IMR-90 (cell line): ENCODE measurements around the gene HCN2. TPM values are rescaled to one million over a fixed set of nuclear protein-coding genes. Genes with fewer than 3 reads are reported as not detected.
"Not testable (repeated sequence)": the region's sequence is repeated elsewhere in the genome, so short reads cannot be mapped to it uniquely, and the experiment has no call there.

ENCODE experiments used
- ATAC-seq: fragments of 200-7000 bp; cut with Tn5 transposase; 2 replicates; pipeline ENCODE4 v1.9.1; 2020; ENCODE audit warnings: low read depth, mild to moderate bottlenecking, moderate library complexity
- BruUV-seq: library from RNA; stranded (reverse); fragments of 400-500 nt; replicated peaks from 2 replicates; lab custom pipeline; 2021; lab: Mats Ljungman, UMichigan
- CTCF ChIA-PET: fragments of 300-600 bp; formaldehyde crosslinking; extraction: SDS; loops from one replicate; lab custom pipeline; 2021; ENCODE audit warnings: antibody characterized with exemption; lab: Yijun Ruan, JAX
- POLR2A ChIA-PET: fragments of 300-600 bp; sonication (Branson Sonifier 250); formaldehyde crosslinking; loops from one replicate; lab custom pipeline; 2022; ENCODE audit warnings: antibody characterized with exemption; ENCODE audit not compliant: unreplicated experiment; lab: Charles Lee
- DNase-seq: peaks from one replicate; pipeline ENCODE4 v3.0.0; 2013
- H2AFZ ChIP-seq: replicated peaks from 2 replicates; pipeline ENCODE3; 2013; ENCODE audit warnings: low read length, mild to moderate bottlenecking; ENCODE audit not compliant: poor library complexity
- H2AK5ac ChIP-seq: 2 replicates; pipeline ENCODE4 v1.6.1; 2013; ENCODE audit warnings: low read depth, low read length, inconsistent platforms
- H2AK9ac ChIP-seq: replicated peaks from 2 replicates; pipeline ENCODE3; 2013; ENCODE audit warnings: mild to moderate bottlenecking, low read depth, low read length, moderate library complexity; ENCODE audit not compliant: poor library complexity
- H2BK120ac ChIP-seq: 2 replicates; pipeline ENCODE4 v1.6.1; 2013; ENCODE audit warnings: low read depth, low read length, inconsistent platforms
- H2BK15ac ChIP-seq: 3 replicates; pipeline ENCODE4 v1.6.1; 2013; ENCODE audit warnings: low read depth, low read length, inconsistent platforms
- H2BK20ac ChIP-seq: 2 replicates; pipeline ENCODE4 v1.6.1; 2013; ENCODE audit warnings: low read depth, mild to moderate bottlenecking, inconsistent platforms, low read length, moderate library complexity
- H2BK5ac ChIP-seq: 2 replicates; pipeline ENCODE4 v1.6.1; 2013; ENCODE audit warnings: mild to moderate bottlenecking, low read depth, low read length, inconsistent platforms; ENCODE audit not compliant: poor library complexity, severe bottlenecking
- H3K14ac ChIP-seq: replicated peaks from 2 replicates; pipeline ENCODE4 v1.6.1; 2013; ENCODE audit warnings: low read depth, low read length, inconsistent platforms
- H3K18ac ChIP-seq: 2 replicates; pipeline ENCODE4 v1.6.1; 2013; ENCODE audit warnings: low read depth, low read length, control low read depth
- H3K23ac ChIP-seq: 2 replicates; pipeline ENCODE4 v1.6.1; 2013; ENCODE audit warnings: low read depth, low read length, inconsistent platforms
- H3K27ac ChIP-seq: 2 replicates; pipeline ENCODE4 v1.5.1; 2013; ENCODE audit warnings: mild to moderate bottlenecking, control low read depth, low read length; ENCODE audit not compliant: insufficient read depth
- H3K27me3 ChIP-seq: 2 replicates; pipeline ENCODE4 v1.6.1; 2013; ENCODE audit warnings: low read length; ENCODE audit not compliant: control insufficient read depth, insufficient read depth
- H3K36me3 ChIP-seq: 2 replicates; pipeline ENCODE4 v1.6.1; 2013; ENCODE audit warnings: low read length, mixed read lengths; ENCODE audit not compliant: control insufficient read depth, insufficient read depth
- H3K4ac ChIP-seq: 2 replicates; pipeline ENCODE4 v1.6.1; 2013; ENCODE audit warnings: low read depth, low read length, inconsistent platforms
- H3K4me1 ChIP-seq: 2 replicates; pipeline ENCODE4 v1.6.1; 2013; ENCODE audit warnings: low read length, mixed read lengths; ENCODE audit not compliant: control insufficient read depth, insufficient read depth
- H3K4me2 ChIP-seq: 2 replicates; pipeline ENCODE4 v1.6.1; 2013; ENCODE audit warnings: low read depth, mild to moderate bottlenecking, control low read depth, low read length, moderate library complexity
- H3K4me3 ChIP-seq: 2 replicates; pipeline ENCODE4 v1.5.1; 2013; ENCODE audit warnings: low read depth, mild to moderate bottlenecking, control low read depth, low read length, moderate library complexity; ENCODE audit not compliant: insufficient read depth
- H3K56ac ChIP-seq: 2 replicates; pipeline ENCODE4 v1.6.1; 2013; ENCODE audit warnings: low read length, inconsistent platforms; ENCODE audit not compliant: insufficient read depth; ENCODE audit errors: extremely low read depth
- H3K79me1 ChIP-seq, 2 experiments: 2 replicates each; pipeline ENCODE4 v1.6.1; 2013; ENCODE audit warnings: low read length in 2 of 2, inconsistent platforms in 1 of 2, low read depth in 1 of 2
- H3K9ac ChIP-seq: 2 replicates; pipeline ENCODE4 v1.6.1; 2013; ENCODE audit warnings: low read depth, low read length, control low read depth
- H3K9me1 ChIP-seq: 2 replicates; pipeline ENCODE4 v1.6.1; 2013; ENCODE audit warnings: low read length, inconsistent platforms; ENCODE audit not compliant: insufficient read depth
- H3K9me3 ChIP-seq: 2 replicates; pipeline ENCODE4 v1.6.1; 2013; ENCODE audit warnings: low read length; ENCODE audit not compliant: control insufficient read depth, insufficient read depth
- H4K20me1 ChIP-seq: 2 replicates; pipeline ENCODE4 v1.6.1; 2013; ENCODE audit warnings: low read length, inconsistent platforms; ENCODE audit not compliant: insufficient read depth
- H4K5ac ChIP-seq: 2 replicates; pipeline ENCODE4 v1.6.1; 2013; ENCODE audit warnings: mild to moderate bottlenecking, low read depth, low read length, control low read depth
- H4K8ac ChIP-seq, 2 experiments: 2 replicates each; pipeline ENCODE4 v1.6.1; 2013; ENCODE audit warnings: low read depth in 2 of 2, low read length in 2 of 2, control low read depth in 1 of 2, inconsistent platforms in 1 of 2
- H4K91ac ChIP-seq: 2 replicates; pipeline ENCODE4 v1.6.1; 2013; ENCODE audit warnings: low read depth, low read length, inconsistent platforms; ENCODE audit not compliant: insufficient read depth
- WGBS, 2 experiments: methylation state at CpG; one replicate each; pipeline versions ENCODE4 v1.1.5 to v1.1.7; 2013; ENCODE audit warnings: missing lambda C conversion rate in 2 of 2; ENCODE audit not compliant: insufficient read length in 1 of 2; ENCODE audit errors: extremely low coverage in 2 of 2; 5-methylcytosine and 5-hydroxymethylcytosine counted together
- dilution Hi-C: fragments of 300-500 bp; cut with HindIII; formaldehyde crosslinking; loops from one replicate; pipeline ENCODE4 v1.14.3; 2018; ENCODE audit warnings: low sequenced_read_pairs; ENCODE audit not compliant: unreplicated experiment
- in situ Hi-C: fragments of 300-500 bp; cut with MboI; formaldehyde crosslinking; loops from 3 replicates; pipeline ENCODE4 v1.14.3; 2019; ENCODE audit warnings: low sequenced_read_pairs, inconsistent platforms, mixed read lengths
- intact Hi-C: fragments of 100-400 bp; cut with micrococcal nuclease; formaldehyde crosslinking; loops from 2 replicates; pipeline ENCODE4 v1.10.0; 2022
- polyA plus RNA-seq, 3 experiments: library from polyadenylated mRNA; depleted of rRNA; stranded (reverse); fragments of >200 nt; gene quantifications; 2 replicates each; pipeline ENCODE4 v1.2.3, GENCODE V29; 2012; ENCODE audit warnings: low replicate concordance in 1 of 3
- total RNA-seq: library from RNA; depleted of rRNA; stranded (reverse); fragments of >200 nt; gene quantifications from 2 replicates; pipeline ENCODE4 v1.2.3, GENCODE V29; 2012
- TF ChIP-seq, protein P1 (sequence below): fragments of 150-350 bp; IDR thresholded peaks from 2 replicates; pipeline ENCODE4 v1.6.1; 2016; ENCODE audit warnings: low read depth, mild to moderate bottlenecking, low read length, moderate library complexity, borderline replicate concordance

The HCN2 gene
- total and polyA plus RNA-seq, 2 of the 4 experiments (the other 2 are of a cell fraction), result 0.72 to 2.6 TPM

- TF ChIP-seq, protein P1, sequence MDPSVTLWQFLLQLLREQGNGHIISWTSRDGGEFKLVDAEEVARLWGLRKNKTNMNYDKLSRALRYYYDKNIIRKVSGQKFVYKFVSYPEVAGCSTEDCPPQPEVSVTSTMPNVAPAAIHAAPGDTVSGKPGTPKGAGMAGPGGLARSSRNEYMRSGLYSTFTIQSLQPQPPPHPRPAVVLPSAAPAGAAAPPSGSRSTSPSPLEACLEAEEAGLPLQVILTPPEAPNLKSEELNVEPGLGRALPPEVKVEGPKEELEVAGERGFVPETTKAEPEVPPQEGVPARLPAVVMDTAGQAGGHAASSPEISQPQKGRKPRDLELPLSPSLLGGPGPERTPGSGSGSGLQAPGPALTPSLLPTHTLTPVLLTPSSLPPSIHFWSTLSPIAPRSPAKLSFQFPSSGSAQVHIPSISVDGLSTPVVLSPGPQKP, result no peak
These were observed 13.0 kb downstream of the HCN2 start (continued) for GRCh38 chr19:602391-603301.

DNA sequence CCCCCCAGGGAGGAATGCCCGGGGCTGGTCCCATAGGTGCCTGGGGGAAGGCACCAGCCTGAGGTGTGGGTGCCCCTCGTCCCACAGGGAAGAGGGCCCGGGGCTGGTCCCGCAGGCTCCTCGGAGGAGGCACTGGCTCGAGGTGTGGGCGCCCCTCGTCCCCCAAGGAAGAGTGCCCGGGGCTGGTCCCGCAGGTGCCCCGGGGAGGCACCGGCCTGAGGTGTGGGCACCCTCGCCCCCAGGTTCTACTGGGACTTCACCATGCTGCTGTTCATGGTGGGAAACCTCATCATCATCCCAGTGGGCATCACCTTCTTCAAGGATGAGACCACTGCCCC is 13.6 kb downstream of the HCN2 start:
- H3K56ac ChIP-seq, H2BK20ac ChIP-seq, H2AFZ ChIP-seq, H3K4ac ChIP-seq, H4K5ac ChIP-seq, H3K14ac ChIP-seq, in situ Hi-C loops, H2BK120ac ChIP-seq, H3K9me3 ChIP-seq, H3K79me1 ChIP-seq, CTCF ChIA-PET, H3K9ac ChIP-seq, H2BK5ac ChIP-seq, H3K9me1 ChIP-seq, H2AK5ac ChIP-seq, ATAC-seq, H3K18ac ChIP-seq, H4K20me1 ChIP-seq, H4K8ac ChIP-seq, H3K23ac ChIP-seq, H3K27me3 ChIP-seq, H3K4me2 ChIP-seq, H2BK15ac ChIP-seq, DNase-seq, H2AK9ac ChIP-seq, H3K27ac ChIP-seq, intact Hi-C loops, H3K4me1 ChIP-seq, dilution Hi-C loops, POLR2A ChIA-PET, H4K91ac ChIP-seq, BruUV-seq, H3K36me3 ChIP-seq, H3K4me3 ChIP-seq: not testable (repeated sequence)
- no CpG with 5 or more reads among the region's 13 CpGs for WGBS, 2 experiments

GRCh38 chr19:603779-604178 is 14.1 kb downstream of the HCN2 start:
- H3K4me2 ChIP-seq, H2AK9ac ChIP-seq, H3K4ac ChIP-seq, H2AK5ac ChIP-seq, H3K18ac ChIP-seq, H4K8ac ChIP-seq, H3K9me1 ChIP-seq, in situ Hi-C loops, H4K20me1 ChIP-seq, CTCF ChIA-PET, H2BK15ac ChIP-seq, H3K79me1 ChIP-seq, H3K27me3 ChIP-seq, H2BK5ac ChIP-seq, H4K91ac ChIP-seq, H3K14ac ChIP-seq, dilution Hi-C loops, H3K4me1 ChIP-seq, H3K56ac ChIP-seq, H3K23ac ChIP-seq, H4K5ac ChIP-seq, H3K9me3 ChIP-seq, H2BK20ac ChIP-seq, H2AFZ ChIP-seq, POLR2A ChIA-PET, H3K4me3 ChIP-seq, DNase-seq, H2BK120ac ChIP-seq, H3K36me3 ChIP-seq, BruUV-seq, H3K9ac ChIP-seq, intact Hi-C loops, H3K27ac ChIP-seq: not testable (repeated sequence)
- ATAC-seq, result peak; percentile 14; the same call in 1 of the 2 replicates
- 94% methylated on average over 7 of the region's 20 CpGs; no CpG with 5 or more reads in 1 of the 2 experiments for WGBS, 2 experiments
